Breast epithelium (tissue), 4 donors: ENCODE results near the gene PDHA1. TPM values are rescaled to one million over a fixed set of nuclear protein-coding genes. Genes with fewer than 3 reads are reported as not detected.
A peak's percentile ranks its signal among the peaks of the same experiment; 100 is the strongest.

ENCODE experiments used
- DNase-seq, 2 donors: peaks; one replicate each; pipeline ENCODE4 v3.0.0-alpha.2; 2019; ENCODE audit warnings: low spot score in 2 of 2
- H3K27ac ChIP-seq, 2 donors: fragments of 200-600 bp; sonication (generic) in 1 of 2; one replicate each; pipeline ENCODE4 v1.5.1; 2016 to 2019; ENCODE audit warnings: mild to moderate bottlenecking in 1 of 2
- H3K27me3 ChIP-seq, 2 donors: fragments of 200-600 bp; sonication (generic) in 1 of 2; one replicate each; pipeline versions ENCODE4 v1.5.1 to v1.6.0; 2017 to 2019; ENCODE audit warnings: control low read depth in 1 of 2, mild to moderate bottlenecking in 1 of 2
- H3K36me3 ChIP-seq: fragments of 200-600 bp; one replicate; pipeline ENCODE4 v1.5.1; 2019
- H3K4me1 ChIP-seq, 2 donors: fragments of 200-600 bp; sonication (generic); one replicate each; pipeline ENCODE4 v1.5.1; 2016 to 2019; ENCODE audit warnings: control low read depth in 1 of 2
- H3K4me3 ChIP-seq, 3 donors: fragments of 200-600 bp; sonication (generic); 1 replicate in 2 of 3; 2 replicates in 1 of 3; pipeline ENCODE4 v1.5.1; 2016 to 2019; ENCODE audit warnings: mild to moderate bottlenecking in 3 of 3, moderate library complexity in 2 of 3
- H3K9me3 ChIP-seq, 2 donors: fragments of 200-600 bp; sonication (generic) in 1 of 2; one replicate each; pipeline ENCODE4 v1.5.1; 2016 to 2019; ENCODE audit warnings: control low read depth in 1 of 2
- CTCF ChIP-seq, 3 donors: fragments of 450-650 bp; IDR thresholded peaks; one replicate each; pipeline ENCODE4 v1.5.1; 2016 to 2017; ENCODE audit warnings: antibody characterized with exemption in 3 of 3, mild to moderate bottlenecking in 3 of 3, moderate library complexity in 3 of 3
- POLR2A ChIP-seq: fragments of 450-650 bp; IDR thresholded peaks from one replicate; pipeline ENCODE4 v1.6.1; 2016; ENCODE audit warnings: antibody characterized with exemption, mild to moderate bottlenecking, moderate library complexity
- POLR2AphosphoS5 ChIP-seq, 3 donors: sonication (generic); formaldehyde crosslinking; IDR thresholded peaks; one replicate each; pipeline ENCODE4 v1.6.1; 2017; ENCODE audit warnings: antibody characterized with exemption in 3 of 3
- intact Hi-C: fragments of 100-400 bp; cut with DNase I; formaldehyde crosslinking; loops from one replicate; pipeline ENCODE4 v1.15.1; 2023; ENCODE audit warnings: low total_unique reads
- total RNA-seq, 3 donors: library from RNA; depleted of rRNA; stranded (reverse); fragments of >200 nt; gene quantifications; one replicate each; pipeline ENCODE4 v1.1.0, GENCODE V29; 2016

PDHA1 gene
- total RNA-seq, 3 donors from 2014 or later, result 54.7 to 58.4 (median 55.7) TPM

GRCh38 chrX:19373351-19373891 is 29.7 kb downstream of the PDHA1 start:
- DNase-seq, result no peak
- H3K36me3 ChIP-seq, result no peaks in the 10 kb centered on the region
- H3K9me3 ChIP-seq, result peaks cover 0 to 5% of the 10 kb centered on the region in 2 donors
- peak overlapping the region in 2 of 3 donors; percentile 45 to 65 for H3K4me3 ChIP-seq
- TF ChIP-seq POLR2A, result no peak
- no peak for TF ChIP-seq CTCF (IDR thresholded peaks at IDR 0.05)
- TF ChIP-seq POLR2AphosphoS5 (IDR thresholded peaks at IDR 0.05), result no peak
- no peaks in the 10 kb centered on the region for H3K4me1 ChIP-seq
- H3K27me3 ChIP-seq, result peaks cover 0 to 32% of the 10 kb centered on the region in 2 donors
- peak overlapping the region in 1 of 2 donors; percentile 20 for H3K27ac ChIP-seq
- intact Hi-C loops, result no loop called here

GRCh38 chrX:19375546-19375945 is 31.8 kb downstream of the PDHA1 start:
- Histone ChIP-seq H3K27ac (no peak overlapping the region), H3K4me1 (no peaks in the 10 kb centered on the region), H3K27me3 (peaks cover 0 to 40% of the 10 kb centered on the region in 2 donors), H3K9me3 (peaks cover 0 to 5% of the 10 kb centered on the region in 2 donors), H3K36me3 (no peaks in the 10 kb centered on the region), H3K4me3 (no peak overlapping the region)
- no peak for DNase-seq
- TF ChIP-seq POLR2A, result no peak
- TF ChIP-seq CTCF (IDR thresholded peaks at IDR 0.05), result no peak
- TF ChIP-seq POLR2AphosphoS5 (IDR thresholded peaks at IDR 0.05), result no peak
- intact Hi-C loops, result no loop called here

GRCh38 chrX:19377799-19378198 is 34.1 kb downstream of the PDHA1 start:
- peaks cover 0 to 5% of the 10 kb centered on the region in 2 donors for H3K9me3 ChIP-seq
- no peak overlapping the region for H3K27ac ChIP-seq
- no peaks in the 10 kb centered on the region for H3K36me3 ChIP-seq
- intact Hi-C loops, result no loop called here
- H3K4me3 ChIP-seq, result no peak overlapping the region
- no peaks in the 10 kb centered on the region for H3K4me1 ChIP-seq
- no peak for DNase-seq
- H3K27me3 ChIP-seq, result peaks cover 0 to 53% of the 10 kb centered on the region in 2 donors
- TF ChIP-seq POLR2AphosphoS5 (IDR thresholded peaks at IDR 0.05) (no peak), CTCF (IDR thresholded peaks at IDR 0.05) (no peak), POLR2A (no peak)

- DNase-seq, result no peak
- TF ChIP-seq POLR2A (no peak), POLR2AphosphoS5 (IDR thresholded peaks at IDR 0.05) (no peak), CTCF (IDR thresholded peaks at IDR 0.05) (no peak)
Measured at GRCh38 chrX:19381326-19381725, 37.6 kb downstream of the PDHA1 start.

GRCh38 chrX:19382555-19383145 is 38.9 kb downstream of the PDHA1 start:
- Histone ChIP-seq H3K27me3 (peaks cover 0 to 42% of the 10 kb centered on the region in 2 donors), H3K4me3 (no peak overlapping the region), H3K27ac (no peak overlapping the region), H3K36me3 (no peaks in the 10 kb centered on the region), H3K9me3 (peaks cover 5 to 10% of the 10 kb centered on the region in 2 donors), H3K4me1 (no peaks in the 10 kb centered on the region)
- no peak for DNase-seq
- TF ChIP-seq CTCF (IDR thresholded peaks at IDR 0.05), result no peak
- TF ChIP-seq POLR2AphosphoS5 (IDR thresholded peaks at IDR 0.05), result no peak
- TF ChIP-seq POLR2A, result no peak
- intact Hi-C loops, result no loop called here

More at GRCh38 chrX:19381326-19381725, 37.6 kb downstream of the PDHA1 start:
- Histone ChIP-seq H3K4me3 (no peak overlapping the region), H3K27ac (no peak overlapping the region), H3K9me3 (peaks cover 5 to 10% of the 10 kb centered on the region in 2 donors), H3K27me3 (peaks cover 0 to 36% of the 10 kb centered on the region in 2 donors), H3K36me3 (no peaks in the 10 kb centered on the region), H3K4me1 (no peaks in the 10 kb centered on the region)
- intact Hi-C loops, result no loop called here
